Umbilical cord (tissue), 2 donors: ENCODE measurements around the gene ERG. TPM values are rescaled to one million over a fixed set of nuclear protein-coding genes. Genes with fewer than 3 reads are reported as not detected.

Source experiments
- DNase-seq: peaks from one replicate; pipeline ENCODE4 v3.0.0-alpha.2; 2015; ENCODE audit warnings: low spot score
- total RNA-seq: library from RNA; depleted of rRNA; stranded (reverse); fragments of >200 nt; gene quantifications from one replicate; pipeline ENCODE4 v1.2.3, GENCODE V29; 2014; ENCODE audit warnings: low replicate concordance; ENCODE audit not compliant: insufficient read depth

The ERG gene
- total RNA-seq, 1 donor from 2014 or later = 14.9 TPM

DNA sequence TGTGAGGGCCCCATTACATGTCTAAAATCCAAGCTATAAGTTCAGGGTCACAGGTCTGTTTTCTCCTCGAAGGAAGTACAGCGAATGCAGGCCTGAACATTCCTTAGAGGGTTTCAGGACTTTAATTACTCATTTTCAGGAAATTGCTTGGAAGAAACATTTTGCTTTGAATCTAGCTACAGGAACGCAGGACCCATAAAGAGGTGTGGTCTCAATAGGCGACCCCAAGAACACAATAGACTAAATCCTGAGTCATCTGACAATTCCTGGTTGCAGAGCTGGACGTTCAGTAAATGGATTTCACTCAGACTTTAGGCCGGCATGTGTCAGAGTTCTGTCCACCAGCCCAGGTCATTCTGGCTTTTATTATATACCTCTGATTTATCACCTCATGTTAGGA lies 1.0 kb upstream of the ERG start:
- DNase-seq = peak; percentile 45

DNA sequence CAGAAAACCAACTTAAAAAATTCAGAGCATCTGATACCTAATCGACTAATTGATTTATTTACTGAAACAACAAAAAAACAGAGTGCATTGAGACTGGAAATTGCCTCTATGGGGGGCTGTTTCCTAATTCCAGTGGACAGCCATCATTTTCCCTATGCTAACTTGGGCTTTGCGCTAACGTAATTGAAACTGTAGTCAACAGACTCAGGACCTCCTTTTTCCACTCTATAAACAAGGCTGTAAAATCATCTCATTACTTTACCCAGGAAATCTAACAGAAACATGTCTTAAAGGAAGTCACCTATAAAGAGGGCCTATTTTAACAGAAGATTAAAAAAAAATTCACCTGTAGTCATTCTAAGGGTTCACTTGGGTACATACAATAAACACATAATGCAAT lies 2.1 kb downstream of the ERG start:
- DNase-seq = no peak

DNA sequence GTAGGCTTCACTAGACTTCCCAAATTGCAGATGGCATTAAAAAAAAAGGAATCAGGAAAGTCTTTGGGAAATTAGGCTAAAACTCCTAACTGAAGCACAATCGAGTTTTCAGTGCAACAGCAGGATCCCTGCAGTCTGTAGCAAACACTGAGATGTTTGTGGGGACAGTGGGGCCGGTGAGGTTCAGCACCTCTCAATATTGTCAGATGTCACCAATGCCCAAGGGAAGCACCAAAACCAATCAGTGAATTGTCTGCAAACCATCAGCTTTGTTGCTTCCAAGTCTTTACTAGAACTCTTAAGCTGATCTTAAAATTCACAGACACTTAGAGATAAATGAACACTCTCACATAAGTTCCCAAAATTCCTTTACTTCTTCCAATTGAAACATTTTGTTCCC lies 2.6 kb downstream of the ERG start:
- no peak for DNase-seq

DNA sequence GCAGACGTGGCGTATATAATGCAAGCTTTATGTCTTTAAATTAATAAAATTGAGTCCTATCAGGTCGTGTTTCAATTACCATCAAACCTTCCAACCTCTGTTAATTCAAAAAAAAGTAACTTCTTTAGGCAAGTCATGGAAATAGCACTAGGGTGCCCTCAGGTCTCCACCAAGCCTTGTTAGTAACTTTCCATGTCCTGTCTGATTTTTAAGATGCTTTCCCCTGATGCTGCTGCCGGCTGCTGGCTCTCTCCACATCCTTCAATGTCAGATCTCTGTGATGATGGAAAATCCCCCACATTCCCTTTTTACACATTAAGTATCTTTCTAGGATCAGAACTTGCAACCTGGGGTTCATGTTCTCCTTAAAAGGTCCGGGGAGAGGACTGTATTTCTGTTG lies 3.0 kb downstream of the ERG start:
- no peak for DNase-seq

DNA sequence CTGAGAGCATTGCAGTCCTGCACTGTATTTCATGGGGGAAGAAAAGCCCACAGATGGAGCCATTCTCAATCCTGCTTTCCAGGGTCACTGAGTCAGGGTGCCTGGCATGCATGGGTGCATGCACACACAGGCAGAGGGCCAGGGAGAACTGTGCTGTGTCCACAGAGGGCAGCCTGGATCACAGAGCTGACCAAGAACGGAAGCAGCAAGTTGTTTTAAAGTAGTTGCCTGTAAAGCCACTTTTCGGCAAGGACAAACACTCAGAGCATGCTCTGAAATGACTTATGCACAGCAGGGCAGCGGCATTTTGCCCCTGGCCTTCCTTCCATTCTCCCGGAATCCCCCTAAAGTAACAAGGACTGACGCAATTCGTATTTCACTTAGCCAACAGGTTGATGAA lies 3.6 kb downstream of the ERG start:
- no peak for DNase-seq

DNA sequence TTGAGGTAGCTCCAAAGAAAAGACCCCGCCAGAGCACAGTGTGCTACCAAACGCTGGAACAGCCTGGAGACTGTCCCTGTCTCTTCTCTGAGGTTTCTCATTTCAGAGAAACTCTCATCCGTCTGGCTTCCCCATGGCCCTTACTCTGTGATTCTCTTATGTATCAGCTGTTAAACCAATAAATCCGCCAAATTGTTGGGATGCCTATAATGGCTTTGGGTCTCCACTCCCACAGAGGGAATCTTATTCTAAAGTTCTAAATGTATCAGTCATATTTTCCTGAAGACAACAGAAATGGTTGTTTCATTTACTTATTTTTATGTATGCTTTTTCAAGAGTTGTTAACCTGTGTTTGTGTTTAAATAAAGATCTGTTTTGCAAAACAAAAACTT lies 4.0 kb downstream of the ERG start:
- DNase-seq = no peak

DNA sequence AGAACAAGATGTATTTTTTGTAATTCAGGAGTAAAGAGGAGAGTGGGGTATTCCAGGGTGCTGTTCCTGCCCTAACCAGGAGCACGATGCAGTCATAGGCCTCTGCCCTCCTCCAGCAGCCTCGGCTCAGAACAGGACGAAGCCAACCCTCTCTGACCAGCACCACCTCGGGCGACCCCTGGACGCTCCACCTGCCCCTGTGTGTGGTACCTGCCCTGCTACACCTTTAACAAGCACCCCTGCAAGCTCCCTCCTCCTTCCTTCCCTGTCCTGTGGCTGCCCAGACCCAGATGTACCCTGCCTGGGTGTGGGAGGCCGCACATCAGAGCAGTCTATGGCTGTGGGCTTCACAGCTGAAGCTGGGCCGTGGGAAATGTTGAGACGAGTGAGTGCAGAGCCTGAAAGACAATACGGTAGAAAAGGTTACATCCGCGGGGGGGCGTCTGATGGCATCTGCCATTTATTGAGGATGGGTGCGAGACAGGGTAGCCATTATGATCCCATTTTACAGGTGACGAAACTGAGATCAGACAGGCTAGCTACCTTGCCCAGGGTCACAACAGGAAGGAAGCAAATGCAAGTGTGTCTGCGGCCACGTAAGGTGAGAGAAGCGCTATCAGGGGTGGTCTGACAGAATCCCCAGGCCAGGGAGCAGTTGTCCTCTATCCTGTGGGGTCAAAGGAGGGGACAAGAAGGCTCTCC lies 4.6 kb downstream of the ERG start:
- no peak for DNase-seq

DNA sequence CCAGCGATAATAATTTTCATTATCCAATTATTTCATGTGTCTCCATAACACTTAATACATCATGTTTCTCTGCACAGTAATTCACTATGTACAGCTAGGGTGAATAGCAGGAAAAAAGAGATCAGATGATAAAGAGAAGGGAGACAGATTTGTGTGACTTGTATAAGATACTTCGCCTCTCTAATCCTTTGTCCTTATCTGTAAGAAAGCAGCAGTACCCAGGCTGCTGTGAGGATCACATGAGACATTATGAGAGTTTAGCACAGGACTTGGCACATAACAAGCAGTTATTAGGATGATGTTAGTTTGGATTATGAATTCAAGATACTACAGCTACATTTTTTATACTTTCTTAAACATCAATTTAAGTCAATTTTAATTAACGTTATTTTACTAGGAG lies 6.3 kb downstream of the ERG start:
- DNase-seq = no peak

DNA sequence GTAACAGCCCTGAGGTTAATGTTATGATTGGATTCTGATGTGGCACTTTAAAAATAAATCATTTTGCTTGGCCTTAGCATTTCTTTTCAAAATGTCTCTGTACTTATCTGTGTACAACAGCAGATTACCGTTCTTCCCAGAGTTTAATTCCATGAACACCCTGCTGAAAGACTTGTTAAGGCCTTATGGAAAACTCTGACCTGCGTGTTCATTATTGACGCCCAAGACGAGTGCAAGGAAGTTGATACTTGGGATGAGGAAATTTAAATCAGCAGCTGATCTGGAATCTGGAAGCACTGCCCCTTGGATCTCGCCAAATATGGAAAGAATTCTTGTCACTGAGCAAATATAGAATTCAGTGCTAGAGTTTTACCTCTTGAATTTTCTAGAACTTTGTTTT lies 6.7 kb downstream of the ERG start:
- DNase-seq = peak; percentile 41

DNA sequence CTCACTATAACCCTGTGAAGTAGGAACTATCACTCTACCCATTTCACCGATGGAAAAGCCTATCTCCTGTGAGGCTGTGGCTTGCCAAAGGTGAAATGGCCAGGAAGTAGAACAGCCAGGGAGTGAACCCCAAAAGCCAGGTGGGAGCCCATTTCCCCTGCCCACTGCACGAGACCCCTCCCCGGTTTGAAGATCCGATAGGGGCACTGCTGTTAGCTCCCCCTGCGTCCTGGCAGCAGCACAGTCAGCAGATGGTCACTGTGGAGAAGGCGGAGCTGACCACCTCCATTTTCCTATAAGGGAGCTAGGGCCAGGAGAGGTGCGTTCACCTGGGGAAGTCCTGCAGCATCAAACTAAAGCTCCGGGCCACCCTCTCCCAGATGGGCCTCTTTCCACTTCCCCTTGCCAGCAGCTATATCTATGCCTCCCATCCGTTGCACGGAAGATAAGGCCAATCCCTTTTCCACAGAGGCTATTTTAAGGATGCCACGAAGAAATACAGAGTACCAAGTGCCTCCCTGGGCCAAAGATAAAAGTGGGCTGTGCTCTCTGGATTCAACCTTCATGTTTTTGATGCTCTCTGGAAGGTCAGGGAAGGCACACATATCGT lies 7.8 kb downstream of the ERG start:
- DNase-seq = no peak

DNA sequence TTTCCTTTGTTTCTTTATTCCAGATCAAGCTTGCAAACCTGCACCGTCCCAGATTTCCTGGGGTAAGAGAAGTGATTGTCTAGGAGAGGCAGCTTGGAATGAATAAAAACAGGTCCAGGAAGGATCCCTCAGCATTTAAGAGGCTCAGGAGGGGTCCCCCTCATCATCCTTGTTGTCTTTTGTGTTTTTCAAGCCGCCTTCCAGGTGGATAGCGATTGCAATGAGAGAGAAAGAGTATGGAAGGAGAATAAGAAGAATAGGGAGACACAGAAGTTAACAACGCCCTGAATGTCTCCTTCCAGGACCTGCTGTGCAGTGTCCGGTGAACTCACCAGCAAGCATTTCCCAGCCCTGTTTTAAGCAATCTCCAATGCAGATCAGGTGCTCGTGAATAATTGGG lies 8.5 kb downstream of the ERG start:
- no peak for DNase-seq

DNA sequence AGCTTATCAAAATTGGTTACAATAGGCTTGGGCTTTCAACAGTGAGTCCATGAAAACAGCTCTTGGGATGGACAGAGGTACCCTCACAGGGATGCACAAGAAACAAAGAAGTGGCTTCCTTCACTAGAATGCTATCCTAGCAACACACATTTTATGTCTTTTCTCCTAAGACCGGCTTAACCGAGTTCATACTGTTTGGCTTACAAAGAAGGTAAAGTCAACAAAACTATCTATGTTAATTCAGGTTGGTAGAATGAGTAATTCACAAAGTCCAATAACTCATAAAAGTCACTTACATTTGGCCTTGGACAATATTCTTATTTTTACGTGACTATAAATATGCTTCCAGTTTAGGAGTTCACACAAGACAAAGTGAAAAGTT lies 9.0 kb downstream of the ERG start:
- no peak for DNase-seq

DNA sequence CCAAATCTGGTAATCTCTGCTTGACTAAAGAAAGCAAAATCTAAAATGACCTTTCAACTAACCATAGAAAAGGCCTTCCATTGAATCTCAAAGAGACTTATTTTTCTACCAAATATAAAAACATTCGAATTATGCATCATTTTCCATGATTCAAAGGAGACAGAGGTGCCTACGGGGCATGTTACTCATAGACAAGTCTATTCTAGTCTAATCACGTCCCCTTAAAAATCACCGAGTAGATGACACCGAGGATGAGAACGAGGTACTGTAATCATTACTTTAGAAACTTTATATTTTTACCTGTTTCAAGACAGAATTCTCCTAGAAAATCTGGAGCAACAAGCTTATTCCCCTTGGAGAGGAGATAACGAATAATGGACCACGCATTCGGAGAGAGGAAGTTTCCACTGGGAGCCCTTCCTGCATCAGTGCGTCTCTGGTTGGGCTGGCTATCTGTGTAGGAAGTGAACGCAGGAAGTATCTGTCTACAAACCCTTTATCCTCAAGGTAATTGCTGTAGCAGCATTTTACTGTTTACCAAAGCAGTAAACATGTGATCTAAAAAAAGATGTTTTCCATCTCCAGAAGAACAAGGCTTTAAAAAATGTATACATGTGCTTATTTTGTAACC lies 9.5 kb downstream of the ERG start:
- no peak for DNase-seq

DNA sequence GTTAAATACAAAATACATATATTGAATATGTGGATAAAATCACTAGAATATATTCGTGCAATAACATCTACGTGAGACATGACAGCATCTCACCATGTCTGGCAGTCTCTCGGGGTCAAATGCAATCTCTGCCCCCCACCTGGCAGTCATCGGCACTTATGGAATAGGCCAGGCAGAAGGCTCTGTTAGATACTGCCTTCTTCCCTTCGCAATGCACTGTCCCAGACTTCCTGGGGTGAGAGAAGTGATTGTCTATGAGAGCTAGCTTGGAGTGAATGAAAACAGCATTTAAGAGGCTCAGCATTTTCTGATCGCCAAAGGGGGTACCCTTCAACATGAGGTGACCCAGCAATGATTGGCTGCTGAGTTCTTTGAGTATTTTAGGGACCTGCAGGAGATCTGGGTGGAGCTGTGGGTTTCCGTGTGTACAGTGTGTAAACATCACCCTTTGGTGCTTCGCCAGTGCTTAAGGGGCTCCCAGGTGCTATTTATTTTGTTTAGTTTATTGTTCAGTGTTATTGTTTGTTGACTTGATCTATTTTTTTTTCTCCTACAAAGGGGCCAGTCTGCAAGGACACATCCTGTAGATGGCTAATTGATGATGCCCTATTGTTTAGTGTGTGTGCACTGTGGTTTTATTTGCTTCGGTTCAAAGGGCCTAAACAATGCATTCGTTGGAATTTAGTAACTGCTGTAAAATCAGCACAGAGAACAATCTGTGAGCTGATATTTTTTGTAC lies 10.2 kb downstream of the ERG start:
- DNase-seq = no peak

DNA sequence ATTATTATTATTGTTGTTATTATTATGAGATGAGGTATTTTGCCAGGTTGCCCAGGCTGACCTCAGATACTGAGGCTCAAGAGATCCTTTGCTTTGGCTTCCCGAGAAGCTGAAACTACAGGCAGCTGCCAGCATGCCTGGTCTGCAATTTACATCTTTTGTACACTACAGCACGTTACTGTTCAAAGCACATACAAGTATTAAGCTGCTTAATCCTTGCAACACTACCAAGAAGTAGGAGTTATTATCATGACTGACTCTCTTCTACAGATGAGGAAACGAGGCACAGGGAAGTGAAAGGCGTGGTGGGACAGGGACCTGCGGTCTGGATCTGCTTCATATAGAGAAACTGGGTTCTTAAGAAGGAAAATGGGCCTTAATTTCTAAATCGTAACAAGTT lies 11.6 kb downstream of the ERG start:
- DNase-seq = no peak

DNA sequence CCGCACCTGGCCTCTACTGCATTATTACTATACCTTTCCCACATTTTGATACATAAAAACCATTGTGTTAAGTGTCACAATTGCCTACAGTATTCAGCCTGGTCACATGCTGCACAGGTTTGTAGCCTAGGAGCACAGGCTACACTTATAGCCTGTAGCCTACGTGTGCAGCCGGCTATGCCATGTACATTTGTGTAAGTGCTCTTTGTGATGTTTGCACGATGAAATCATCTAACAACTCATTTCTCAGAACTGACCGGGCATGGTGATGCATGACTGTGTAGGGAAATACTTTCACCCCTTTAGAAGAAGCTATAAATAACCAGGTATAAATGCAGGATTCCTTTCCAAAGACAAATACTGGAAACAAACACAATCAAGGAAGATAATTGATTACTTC lies 12.1 kb downstream of the ERG start:
- DNase-seq = peak; percentile 74

DNA sequence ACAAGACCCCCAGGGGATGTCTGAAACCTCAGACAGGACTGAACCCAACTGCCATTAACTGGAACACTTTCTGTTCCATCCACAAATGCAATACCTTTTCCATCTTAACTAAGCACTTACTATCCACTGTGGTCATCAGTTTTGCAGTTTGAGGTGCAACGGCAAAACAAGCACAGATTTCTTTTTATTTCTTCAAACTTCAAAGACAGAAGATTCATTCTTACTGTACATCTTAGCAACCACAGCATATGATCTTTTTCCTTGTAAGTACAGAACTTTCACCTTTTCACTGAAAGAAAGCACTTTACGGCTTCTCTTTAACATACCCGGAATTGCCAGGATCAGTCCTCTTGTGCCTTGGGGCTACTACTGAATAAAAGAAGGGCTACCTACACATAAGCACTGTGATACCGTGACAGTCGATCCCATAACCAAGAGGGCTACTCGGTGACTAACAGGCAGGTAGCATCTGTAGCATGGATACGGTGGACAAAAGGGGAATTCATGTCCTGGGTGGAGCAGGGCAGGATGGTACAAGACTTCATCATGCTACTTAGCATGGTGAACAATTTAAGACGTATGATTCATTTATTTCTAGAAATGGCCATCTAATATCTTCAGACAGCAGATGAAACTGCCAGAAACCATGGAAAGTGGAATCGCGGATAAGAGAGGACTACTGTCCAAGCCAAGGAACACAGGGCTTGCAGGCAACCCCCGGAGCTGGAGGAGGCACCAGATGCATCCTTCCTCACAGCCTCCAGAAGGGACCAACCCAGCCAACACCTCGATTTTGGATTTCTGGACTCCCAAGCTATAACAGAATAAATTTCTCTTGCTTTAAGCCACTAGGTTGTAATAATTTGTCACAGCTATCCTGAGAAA lies 18.4 kb downstream of the ERG start:
- no peak for DNase-seq

DNA sequence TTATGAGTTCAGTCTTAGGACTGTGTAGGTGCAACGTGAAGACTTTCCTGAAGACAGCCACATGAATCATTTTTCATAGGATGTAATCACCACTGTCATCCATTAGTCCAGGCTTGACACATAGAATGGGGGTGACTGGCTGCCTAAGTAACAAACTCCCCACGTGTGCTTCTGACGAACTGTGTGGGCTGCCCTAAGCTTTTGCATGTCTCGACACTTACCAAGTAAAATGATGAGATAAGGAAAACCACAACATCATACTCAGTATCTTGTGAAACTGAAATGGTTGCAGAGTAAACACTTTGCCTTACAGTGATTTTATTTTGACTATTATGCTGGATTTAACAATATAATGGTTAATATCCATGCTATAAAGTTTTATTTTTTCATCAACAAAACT lies 19.5 kb downstream of the ERG start:
- peak; percentile 38 for DNase-seq

DNA sequence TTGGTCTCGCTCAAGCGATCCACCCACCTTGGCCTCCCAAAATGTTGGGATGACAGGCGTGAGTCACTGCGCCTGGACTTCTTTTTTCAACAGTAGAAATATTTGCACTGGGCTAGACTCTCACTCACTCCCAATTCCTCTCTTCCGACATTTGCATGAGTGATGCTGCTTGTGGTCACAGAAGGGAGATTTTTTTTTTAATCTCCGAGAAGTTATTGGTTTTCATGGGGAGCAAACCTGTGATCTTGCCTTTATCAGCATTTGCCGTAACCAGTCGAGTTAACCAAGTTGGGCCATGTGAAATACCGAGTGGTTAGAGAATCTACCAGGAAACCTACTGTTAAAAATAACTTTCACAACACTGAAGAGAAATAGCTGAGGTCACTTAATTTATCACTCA lies 21.1 kb downstream of the ERG start:
- no peak for DNase-seq

DNA sequence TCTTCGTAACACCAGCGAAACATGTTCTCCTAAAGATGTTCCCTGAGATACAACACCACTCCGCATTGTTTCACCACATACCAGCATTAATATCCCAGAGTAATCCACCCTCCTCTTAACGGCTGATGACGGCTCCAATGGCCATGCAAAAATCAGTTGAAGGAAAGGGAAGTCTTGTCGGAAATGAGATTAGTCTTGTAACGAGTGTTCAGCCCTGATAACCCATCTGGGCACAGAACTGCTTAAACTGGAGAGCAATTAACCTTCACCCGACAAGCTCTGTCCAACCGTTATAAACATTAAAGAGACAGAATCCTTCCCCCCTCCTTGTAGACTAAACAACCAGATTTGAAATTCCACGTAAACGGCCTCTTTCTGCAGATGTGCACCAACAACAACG lies 21.9 kb downstream of the ERG start:
- DNase-seq = peak; percentile 65

DNA sequence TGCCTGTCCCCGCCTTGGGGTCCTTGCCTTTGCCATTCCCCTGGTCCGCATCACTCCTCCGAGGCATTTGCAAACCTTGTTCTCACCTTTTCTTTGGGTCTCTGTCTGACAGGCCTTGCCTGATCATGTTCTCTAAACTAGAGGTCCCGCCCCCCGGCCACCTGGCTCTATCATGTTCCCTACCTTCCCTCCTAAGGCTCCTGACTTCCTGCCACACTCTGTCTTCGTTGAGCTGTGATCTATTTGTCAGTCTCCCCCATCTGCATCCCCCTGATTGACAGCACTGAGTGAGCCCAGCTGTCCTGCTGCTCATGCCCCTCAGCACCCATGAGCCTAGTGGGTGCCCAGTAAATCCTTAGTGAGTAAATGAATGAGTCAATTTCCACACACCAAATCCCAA lies 22.8 kb downstream of the ERG start:
- no peak for DNase-seq

DNA sequence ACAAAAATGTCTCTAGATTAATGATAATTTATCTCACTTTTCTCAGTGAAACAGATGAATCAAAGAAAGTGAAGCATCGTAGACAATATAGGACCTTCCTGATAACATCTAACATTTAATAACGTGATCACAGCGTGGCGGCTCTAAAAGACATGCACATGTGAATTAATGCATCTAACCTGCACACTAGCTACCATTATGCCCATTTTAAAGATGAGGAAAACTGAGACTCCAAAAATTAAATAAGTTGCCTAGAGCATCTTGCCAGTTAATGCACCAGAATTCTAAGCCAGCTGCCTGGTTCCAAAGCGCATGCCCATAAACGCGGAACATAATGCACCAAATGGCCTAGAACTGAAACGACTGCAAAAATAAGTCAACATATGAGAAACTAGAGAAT lies 23.5 kb downstream of the ERG start:
- DNase-seq = no peak
